ENCODE measurements around the gene TSEN2.
"Not testable (repeated sequence)": the region's sequence is repeated elsewhere in the genome, so short reads cannot be mapped to it uniquely, and the experiment has no call there.

TSEN2 gene

DNA sequence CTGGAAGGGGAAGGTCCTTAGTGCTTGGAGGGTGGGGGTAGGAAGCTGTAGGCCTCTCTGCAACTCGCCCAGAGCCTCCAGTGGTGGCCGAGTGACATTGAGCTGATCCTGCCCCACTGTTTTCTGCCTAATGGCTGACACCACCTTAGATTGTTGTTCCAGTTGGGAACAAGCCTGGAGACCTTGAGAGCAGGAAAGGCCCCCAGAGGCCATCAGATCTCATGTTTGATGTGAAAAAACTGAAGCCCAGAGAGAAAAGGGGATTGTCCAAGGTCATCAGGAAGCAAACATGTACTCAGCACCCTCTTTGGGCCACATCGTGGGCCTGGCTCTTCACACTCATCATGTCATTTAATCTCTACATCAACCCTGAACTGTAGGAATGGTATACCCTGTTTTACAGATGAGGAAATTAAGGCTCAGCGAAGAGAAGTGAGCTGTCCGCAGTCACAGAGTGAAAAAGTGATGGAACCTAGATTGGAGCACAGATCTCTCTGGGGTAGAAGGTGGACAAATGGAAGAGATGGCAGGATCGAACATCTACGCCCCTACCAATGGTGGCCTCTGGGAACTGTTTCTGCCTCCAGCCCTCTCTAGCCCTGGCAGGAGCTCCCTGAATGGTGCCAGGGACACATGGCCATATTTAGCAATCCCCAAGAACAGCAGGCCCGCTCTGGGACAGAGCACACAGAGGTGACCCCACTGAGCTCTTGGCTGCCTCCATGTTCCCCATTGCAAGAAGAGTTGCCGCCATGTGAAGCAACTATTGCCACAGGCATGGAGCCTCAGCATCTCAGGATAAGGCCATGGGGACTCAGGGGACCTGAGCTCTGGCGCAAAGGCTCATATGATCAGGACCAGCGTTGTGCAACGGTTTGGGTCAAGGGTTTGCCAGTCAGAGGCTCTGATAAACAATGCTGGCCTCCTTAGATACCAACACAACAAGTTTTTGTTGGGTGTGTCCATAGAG is 31.6 kb upstream of the TSEN2 start:
- FAIRE-seq = no peak

DNA sequence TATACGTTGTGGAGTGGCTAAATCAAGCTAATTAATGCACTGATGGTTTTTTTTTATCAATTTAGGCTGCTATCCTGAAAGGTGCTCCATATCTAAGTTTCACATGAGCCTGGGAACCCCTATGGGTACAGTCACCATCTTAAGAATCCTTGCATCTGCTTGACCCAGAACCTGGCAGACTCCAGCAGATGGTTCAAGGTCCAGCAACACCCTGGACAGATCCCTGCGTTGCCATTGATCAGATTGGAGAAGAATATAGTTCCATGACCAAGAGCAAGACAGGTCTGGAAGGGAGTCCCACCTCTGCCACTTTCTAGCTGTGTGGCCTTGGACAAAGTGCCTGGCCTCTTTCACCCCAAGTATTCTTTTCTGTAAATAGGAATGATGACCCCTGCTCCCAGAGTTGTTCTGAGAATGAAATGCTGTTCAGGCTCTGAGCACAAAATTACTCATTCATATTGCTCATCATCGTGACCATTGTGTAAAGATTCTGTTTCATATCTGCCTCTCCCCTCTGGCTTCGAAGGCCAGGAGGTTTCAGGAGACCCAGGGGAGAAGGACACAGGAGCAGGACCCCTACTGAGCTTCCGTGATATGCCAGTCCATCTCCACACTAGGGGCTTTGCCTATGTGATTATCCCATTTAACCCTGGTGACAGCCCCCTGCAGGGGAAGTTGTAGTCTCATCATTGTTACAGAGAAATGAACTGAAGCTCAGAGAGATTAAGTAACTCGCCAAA is 30.0 kb upstream of the TSEN2 start:
- FAIRE-seq = no peak

DNA sequence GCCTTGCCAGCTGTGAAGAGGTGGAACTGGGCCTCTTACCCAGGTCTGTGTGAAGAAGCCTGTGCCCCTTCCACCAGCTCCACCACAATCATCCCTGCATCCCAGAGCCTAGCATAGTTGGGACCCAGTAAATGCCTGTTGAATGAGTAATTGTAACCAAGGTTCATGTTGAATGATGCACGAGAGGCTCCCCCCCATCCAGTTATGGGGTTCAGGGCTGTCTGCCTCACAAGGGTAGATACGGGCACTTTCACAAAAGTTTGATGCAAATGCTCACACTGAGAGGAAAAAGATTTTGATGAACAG is 29.5 kb upstream of the TSEN2 start:
- no peak for FAIRE-seq

DNA sequence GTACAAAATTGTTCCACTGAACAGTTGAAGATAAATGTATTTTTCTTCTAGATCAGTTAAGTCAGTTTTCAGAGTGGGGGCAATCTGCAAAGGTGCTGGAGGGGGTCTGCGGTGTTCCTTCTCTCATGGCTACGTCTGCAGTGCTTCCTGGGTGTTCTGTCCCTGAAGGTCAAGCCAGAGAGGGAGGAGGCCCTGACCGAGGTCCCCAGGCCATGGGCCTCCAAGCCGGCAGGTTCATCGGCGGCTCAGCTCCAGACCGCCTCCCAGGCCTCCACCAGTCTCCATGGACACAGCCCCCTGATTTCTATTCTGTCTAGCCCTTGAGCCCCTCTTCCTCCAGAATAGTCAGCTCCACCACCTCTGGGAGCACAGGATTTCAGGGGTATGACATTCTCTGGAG is 28.5 kb upstream of the TSEN2 start:
- no peak for FAIRE-seq

DNA sequence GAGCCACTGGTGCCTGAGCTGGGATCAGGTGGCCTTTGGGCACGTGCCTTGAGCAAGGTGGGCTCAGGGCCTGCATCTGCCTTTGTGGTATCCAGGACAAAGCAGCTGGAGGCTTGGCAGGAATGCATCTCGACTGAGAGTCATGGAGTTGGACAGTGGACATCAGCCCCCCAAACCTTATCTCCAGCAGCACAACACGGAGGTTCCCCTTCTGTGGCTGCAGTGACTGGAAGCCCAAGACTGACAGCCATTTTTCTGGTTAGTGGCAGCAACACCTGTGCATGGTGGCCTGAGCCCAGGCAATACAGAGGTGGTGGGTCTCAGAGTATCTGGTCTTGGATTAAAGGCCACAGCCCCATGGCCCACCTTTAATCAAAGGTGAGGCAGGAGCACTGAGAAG is 27.8 kb upstream of the TSEN2 start:
- no peak for FAIRE-seq

DNA sequence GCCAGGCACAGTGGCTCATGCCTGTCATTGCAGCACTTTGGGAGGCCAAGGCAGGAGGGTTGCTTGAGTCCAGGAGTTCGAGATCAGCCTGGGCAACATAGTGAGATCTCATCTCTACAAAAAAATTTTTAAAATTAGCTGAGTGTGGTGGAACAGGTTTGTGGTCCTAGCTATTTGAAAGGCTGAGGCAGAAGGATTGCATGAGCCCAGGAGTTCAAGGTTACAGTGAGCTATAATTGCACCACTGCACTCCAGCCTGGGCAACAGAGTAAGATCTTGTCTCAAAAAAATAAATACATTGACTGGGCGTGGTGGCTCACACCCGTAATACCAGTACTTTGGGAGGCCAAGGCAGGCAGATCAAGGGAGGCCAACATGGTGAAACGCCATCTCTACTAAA is 26.9 kb upstream of the TSEN2 start:
- FAIRE-seq = not testable (repeated sequence)

DNA sequence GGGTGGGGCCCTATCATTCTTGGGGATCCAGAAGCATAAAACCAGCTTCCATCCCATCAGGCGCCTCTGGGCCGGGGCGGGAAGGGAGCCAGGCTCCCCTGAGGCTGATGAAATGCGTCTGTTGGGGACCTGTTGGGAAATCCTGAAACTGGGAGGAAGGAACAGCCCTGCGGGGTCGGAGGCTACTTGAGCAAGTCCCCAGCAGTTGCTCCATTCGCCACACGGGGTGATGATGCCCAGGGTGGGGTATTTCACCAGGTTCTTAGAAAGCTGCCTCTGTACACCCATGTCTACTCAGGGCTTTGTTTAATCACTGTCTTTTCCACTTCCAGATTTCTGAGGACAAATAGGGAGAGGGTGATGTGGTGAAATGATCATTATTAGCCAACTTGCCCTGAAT is 25.4 kb upstream of the TSEN2 start:
- FAIRE-seq = no peak

DNA sequence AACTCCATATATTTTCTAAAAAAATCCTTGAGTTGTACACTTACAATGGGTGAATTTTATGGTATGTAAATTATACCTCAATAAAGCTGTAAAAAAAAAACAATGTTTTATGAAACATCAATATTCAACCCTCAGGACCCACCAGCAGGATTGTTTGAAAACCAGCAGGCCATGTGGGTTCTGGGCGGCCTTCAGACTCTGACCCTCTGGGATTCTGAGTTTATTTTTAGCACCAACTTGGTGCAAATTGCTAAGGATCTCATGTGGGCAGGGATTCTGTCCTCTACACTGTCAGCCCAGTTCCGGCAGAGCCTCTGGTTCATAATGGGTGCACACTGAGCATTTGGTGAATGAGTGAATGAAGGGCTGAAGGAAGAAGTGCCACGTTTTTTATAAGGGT is 24.2 kb upstream of the TSEN2 start:
- FAIRE-seq = no peak

DNA sequence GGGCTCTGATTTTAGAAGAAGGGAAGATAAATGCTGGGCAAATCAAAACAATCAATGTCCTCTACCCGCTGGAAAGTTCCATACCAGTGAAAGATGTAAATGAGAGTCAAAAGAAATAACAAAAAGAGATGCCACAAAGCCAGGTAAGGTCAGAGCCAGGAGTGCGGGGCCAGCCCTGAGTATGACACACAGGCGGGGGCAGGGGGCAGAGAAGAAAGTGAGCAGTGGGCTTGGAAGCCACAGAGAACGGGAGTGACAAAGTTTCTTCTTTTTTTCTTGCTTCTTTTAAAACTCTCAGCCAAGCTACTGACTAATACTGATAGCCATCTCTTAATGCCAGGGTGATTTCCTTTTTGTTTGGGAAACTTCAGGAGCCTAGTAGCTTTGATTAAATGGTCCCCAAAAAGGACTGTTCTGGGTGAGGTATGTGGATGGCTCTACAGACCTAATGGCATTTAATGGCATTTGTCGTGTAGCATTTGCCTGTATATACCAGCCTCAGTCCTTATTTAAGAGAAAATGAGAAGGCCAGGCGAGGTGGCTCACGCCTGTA is 23.1 kb upstream of the TSEN2 start:
- FAIRE-seq = no peak

DNA sequence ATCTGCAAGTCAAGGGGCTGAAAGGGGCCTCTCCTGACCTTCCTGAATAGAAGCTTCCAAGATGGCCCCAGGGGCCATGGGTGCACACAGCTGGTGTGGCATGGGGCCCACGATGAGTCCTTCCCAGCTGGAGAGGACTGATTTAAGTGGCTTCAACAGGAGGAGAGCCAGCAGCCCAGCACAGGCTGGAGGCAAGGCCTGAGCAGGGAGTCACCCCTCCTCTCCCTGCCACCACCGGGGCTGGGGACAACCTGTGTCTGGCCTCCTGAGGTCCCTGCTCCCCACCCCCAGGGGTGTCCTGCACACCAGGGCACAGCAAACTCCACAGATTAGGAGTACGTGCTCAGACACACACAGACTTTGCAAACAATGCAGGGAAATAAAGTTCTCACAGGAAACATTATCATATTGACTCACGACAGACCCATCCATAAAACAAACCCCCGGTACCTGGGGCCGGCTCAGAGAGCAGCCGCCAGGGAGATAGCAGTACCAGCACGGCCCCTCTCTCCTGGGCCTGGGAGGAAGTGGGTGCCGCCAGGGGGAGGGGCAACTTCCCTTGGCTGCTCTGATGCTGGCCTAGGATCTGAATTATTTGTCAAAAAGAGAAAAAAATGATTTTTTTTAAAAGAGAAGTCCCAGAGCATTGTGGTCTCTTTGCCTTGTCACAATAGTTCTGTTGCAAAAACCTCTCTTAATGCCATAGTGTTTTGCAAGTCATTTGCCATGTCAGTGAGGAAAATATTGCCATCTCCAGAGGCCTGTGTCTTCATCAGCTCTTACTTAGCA is 21.9 kb upstream of the TSEN2 start:
- no peak for FAIRE-seq

DNA sequence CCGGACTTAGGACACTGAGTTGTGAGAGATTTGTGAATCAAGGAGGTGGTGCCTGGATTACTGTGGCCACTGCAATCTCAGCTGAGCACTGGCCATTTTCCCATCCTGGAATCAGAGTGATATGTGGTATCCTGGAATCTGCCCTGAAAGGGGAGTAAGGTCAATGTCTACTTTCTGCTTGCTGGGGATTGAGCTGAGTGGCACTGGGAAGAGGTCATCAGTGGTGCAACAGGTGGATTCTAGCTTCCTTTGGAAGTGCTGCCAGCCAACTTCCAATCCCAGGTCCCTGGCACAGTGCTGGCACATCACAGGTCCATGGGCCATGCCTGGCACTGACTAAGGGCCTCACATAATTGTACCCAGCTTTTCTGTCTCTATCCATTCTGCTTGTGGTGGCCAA is 20.6 kb upstream of the TSEN2 start:
- no peak for FAIRE-seq

DNA sequence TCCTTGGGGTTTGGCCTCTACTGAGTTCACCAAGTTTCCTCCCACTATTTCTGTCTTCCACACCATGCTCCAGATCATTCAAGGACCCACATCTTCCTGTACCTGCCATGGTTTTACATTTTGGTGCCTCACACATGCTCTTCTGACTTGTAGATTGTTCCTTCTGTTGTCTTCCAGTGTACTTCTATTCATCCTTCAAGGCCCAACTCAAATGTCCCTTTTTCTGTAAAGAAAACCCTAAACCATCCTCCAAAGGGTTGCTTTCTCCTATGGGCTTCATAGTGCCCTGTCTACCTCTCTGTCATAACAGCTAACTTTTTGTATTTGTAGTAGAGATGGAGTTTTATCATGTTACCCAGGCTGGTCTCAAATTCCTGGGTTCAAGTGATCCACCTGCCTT is 20.1 kb upstream of the TSEN2 start:
- FAIRE-seq = no peak

DNA sequence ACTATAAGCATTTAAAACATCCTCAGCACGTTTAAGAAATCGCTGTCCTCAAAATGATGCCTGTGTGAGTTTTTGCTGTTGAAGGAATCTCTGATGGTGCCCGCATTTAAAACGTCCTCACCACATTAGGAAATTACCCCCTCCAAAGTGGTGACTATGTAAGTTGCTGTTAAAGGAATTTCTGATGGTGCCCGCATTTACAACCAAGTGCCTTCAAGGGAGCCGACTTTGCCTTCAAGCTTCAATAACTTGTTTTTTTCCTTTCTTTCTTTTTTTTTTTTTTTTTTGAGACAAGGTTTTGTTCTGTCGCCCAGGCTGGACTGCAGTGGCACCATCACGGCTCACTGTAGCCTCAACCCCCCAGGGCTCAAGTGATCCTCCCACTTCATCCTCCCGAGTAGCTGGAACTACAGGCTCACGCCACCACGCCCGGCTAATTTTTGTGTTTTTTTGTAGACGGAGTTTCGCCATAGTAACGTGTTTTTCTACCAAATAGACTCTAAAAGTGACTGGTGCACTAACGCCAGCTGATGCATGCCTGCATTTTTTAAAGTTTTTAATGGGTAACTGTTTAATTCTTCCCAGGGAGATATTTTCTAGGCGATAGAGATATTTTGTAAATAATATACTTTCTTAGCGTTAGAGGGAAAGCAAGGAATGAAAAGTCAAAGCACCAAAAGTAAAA is 19.0 kb upstream of the TSEN2 start:
- no peak for FAIRE-seq

DNA sequence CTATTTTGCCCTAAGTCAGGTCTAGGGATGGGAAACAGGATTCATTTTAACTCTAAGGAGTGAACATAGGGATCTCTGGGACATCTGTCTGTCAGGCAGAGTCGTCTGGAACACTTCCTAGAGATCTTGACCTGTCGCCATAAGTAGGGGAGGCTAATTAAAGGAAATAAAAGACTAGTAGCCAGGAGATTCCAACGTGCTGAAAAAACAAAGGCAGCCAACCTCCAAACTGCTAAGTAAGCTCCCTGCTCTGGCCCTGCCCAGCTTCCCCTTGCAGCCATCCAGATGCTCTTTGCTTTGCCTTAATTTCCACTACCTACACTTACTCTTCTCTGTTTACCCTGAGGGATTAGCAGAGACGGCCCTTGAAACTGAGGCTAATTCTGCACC is 18.4 kb upstream of the TSEN2 start:
- FAIRE-seq = no peak

DNA sequence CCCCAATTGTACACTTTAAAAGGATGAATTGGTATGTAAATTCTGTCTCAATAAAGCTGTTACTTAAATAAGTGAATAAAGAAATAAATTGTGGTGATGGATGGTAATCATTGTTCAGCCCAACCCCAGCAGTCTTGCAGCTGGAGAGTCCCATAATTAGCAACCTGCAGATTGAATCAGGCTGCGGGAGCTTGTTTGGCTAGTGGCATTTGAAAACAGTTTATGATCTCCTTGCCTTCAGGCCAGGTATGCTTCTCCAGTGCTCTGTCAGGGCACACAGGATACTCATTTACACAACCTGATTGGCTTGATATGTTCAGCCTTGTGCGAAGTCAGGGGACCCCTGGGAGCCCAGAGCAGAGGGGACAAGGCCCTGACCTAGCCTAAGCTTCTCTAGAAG is 16.5 kb upstream of the TSEN2 start:
- no peak for FAIRE-seq

DNA sequence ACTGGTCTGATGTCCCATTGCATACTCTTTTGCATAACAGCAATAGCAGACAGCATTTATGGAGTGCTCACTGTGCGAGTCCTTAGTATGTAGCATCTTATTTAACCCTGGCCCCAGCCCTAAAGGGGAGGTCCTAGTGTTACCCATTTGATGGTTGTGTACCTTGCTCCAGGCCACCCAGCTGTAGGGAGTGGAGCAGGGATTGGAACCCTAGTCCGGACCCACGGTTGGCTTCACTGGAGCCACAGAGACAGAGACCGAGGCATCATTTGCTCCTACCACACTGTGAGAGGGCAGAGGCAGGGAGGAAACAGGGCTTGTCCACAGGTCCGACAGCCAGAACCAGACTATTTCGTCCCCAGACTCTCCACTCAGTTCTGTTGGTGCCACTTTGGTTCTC is 16.0 kb upstream of the TSEN2 start:
- FAIRE-seq = no peak

DNA sequence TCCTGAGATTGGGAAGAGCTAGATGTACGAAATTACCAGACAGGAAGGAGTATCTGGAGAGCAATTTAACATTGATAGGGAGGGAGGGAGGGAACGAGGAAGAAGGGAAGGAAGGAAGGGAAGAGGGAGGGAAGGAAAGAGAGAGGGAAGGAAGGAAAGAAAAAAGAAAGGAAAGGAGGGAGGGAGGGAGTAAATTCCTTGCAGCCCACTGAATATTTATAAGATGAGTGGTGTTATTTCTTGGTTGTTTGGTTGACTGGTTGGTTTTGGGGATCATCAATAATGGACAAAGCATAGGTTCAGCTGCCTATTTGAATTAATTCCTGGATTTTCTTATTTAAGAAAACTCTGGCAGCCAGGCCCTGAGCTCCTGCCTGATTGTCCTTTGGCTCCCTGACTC is 15.5 kb upstream of the TSEN2 start:
- no peak for FAIRE-seq

DNA sequence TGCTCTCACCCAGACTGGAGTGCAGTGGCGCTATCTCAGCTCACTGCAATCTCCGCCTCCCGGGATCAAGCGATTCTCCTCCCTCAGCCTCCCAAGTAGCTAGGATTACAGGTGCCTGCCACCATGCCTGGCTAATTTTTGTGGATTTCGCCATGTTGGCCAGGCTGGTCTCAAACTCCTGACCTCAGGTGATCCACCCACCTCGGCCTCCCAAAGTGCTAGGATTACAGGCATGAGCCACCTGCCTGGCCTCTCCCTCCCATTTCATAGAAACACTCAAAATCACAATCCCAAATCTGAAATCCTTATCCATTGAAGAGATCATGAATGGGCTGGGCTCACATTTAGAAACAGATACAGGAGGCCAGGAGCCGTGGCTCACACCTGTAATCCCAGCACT is 15.1 kb upstream of the TSEN2 start:
- FAIRE-seq = not testable (repeated sequence)

DNA sequence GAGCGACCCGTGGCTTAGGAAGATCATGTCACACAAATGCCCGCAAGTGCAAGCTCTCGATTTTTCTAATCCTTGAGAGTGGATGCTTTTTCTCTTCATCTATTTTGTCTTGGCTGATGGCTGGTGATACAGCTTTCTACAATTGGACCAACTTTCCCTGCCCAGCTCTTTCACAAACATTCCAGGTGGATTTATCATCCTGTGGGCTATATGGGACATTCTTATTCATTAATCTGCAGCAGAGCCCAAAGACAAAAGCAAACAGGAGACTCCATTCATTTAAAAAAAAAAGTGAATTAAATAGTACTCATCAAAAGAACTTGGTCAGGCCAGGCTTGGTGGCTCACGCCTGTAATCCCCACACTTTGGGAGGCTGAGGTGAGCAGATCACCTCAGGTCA is 14.2 kb upstream of the TSEN2 start:
- no peak for FAIRE-seq

DNA sequence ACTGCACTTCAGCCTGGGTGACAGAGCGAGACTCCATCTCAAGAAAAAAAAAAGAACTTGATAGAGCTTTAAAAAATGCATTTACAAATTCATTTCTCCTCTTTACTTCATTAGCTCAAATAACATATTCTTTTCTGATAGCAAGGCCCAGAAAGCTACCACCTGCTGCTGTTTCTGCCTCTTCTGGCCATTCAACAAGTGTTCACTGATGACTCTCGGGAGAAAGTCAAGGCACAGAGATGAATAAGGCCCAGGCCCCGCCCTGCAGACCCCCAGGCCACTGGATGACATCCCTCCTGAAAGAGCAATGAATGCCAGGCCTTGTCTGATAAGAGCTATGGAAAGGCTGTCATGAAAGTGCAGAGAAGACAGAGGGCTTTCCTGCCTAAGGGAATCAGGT is 13.6 kb upstream of the TSEN2 start:
- FAIRE-seq = no peak

DNA sequence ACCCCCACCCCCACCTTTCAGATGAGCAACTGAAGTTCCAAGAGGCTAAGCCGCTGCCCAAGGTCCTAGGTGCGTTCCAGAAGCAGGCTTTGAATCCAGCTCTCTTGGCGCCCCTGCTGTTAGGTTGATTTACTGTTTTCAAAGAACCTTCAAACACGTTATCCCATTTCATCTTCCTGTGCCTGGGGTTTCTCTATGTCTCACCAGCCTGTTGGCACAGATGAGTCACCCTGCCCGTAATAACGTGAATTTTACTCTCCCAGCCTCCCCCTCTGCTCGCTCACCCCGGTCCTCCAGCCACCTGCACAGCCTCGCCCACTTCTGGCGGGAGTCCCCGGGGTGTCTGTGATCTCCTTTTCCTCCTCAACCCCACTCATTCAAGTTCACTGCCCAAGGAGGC is 13.0 kb upstream of the TSEN2 start:
- FAIRE-seq = no peak

DNA sequence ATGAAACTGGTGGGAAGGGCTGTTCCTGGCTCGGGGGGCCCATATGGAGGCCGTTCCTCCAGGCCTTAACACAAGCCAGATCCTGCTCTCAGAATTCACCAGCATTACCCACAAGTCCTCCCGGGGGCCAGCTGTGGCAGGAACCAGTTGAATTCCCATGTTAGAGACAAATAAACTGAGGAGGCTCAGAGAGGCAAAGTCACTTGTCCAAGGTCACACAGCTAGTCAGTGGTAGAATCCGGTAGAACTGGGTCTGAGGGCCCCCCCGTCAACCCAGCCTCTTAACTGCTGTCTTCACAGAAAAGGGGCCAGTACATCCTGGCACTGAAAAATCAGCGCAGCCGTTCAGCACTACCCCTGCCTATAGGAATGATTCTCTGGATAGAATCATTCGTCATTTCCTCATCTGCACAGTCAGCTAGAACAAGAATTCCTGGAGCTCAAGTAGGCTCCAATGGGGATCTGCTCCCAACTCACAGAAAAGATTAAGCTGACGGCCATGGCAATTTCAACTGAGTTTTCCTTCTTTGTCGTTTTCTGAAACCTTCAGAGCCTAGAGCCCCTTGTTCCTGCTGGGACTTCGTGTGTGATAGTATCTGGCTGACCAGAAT is 12.2 kb upstream of the TSEN2 start:
- no peak for FAIRE-seq

Measured in islet of Langerhans (tissue), 1 donor.